ENCODE data around the gene ITCH.
"Not testable (repeated sequence)": the region's sequence is repeated elsewhere in the genome, so short reads cannot be mapped to it uniquely, and the experiment has no call there.

Gene ITCH

DNA sequence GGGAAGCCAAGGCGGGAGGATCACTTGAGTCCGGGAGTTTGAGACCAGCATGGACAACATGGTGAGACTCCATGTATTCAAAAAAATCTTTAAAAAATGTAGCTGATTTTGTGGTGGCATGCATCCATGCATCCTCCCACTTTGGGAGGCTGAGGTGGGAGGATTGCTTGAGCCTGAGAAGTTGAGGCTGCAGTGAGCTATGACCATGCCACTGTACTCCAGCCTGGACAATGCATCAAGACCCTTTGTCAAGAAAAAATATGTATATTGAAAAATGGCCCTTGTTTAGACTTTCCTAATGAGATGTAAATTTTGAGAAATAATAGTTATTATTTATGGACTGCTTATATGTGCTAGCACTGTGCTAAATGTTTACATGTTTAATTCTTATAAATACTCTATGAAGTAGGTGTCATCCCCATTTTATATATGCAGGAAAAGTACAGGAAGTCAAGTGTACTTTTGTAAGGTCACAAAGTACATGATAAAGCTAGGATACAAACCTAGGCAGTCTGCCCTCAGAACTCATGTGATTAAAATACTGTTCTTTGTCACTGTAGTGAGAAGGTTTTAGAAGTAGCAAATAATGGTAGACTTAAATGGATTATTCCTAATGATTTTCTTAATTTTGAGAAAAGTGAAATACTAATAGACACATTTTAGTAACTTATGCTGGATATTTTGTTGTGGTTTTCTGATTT is 58.8 kb downstream of the ITCH start:
- DNase-seq, result no peak

DNA sequence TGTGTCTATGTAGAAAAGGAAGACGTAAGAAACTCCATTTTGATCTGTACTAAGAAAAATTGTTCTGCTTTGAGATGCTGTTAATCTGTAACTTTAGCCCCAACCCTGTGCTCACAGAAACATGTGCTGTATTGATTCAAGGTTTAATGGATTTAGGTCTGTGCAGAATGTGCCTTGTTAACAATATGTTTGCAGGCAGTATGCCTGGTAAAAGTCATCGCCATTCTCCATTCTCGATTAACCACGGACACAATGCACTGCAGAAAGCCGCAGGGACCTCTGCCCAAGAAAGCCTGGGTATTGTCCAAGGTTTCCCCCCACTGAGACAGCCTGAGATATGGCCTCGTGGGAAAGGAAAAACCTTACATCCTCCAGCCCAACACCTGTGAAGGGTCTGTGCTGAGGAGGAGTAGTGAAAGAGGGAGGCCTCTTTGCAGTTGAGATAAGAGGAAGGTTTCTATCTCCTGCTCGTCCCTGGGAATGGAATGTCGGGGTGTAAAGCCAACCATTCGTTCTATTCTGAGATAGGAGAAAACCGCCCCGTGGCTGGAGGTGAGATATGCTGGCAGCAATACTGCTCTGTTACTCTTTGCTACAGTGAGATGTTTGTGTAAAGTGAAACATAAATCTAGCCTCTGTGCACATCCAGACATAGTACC is 62.1 kb downstream of the ITCH start:
- DNase-seq, result not testable (repeated sequence)

GRCh38 chr20:34426026-34426425 is 63.0 kb downstream of the ITCH start:
- no peak for DNase-seq

- no peak for DNase-seq
Measured at GRCh38 chr20:34427331-34427730, 64.3 kb downstream of the ITCH start.

DNA sequence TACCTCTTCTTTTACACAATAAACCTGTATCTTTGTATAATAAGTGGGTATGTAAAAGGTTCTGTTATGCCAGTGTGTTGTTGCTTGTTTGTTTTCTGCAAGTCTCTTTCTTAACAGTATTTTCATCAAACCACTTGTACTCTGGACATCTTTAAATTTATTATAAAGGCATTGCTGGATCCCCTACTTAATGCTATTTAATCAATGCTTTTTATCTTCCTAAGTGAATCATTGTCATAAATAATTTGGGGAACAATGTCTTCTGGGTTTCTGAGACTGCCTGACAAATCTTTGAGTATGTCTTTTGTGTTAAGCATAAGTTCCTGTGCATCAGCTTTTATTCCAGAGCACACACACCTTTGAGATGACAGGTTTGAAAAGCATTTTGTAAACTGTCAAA is 64.7 kb downstream of the ITCH start:
- no peak for DNase-seq

DNA sequence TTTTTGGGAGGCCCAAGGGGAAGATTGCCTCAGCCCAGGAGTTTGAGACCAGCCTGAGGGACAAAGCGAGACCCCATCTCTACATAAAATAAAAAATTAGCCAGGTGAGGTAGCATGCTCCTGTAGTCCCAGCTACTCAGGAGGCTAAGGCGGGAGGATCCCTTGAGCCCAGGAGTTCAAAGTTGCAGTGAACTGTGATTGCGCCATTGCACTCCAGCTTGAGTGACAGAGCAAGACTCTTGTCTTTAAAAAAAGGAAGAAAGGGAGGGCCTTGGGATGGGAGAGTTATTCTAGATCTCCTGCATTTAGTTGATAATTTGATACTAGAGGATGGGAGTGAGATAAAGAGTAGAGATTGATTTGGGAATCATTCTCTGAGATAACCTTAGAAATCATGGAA is 68.1 kb downstream of the ITCH start:
- no peak for DNase-seq

GRCh38 chr20:34432663-34433062 is 69.6 kb downstream of the ITCH start:
- not testable (repeated sequence) for DNase-seq

- no peak for DNase-seq
Measured at GRCh38 chr20:34433391-34433790, 70.3 kb downstream of the ITCH start.

- DNase-seq, result no peak
Measured at GRCh38 chr20:34435589-34435988, 72.5 kb downstream of the ITCH start.

- DNase-seq, result no peak
Measured at GRCh38 chr20:34437330-34437986, 74.4 kb downstream of the ITCH start.

- no peak for DNase-seq
Measured at GRCh38 chr20:34439168-34439567, 76.1 kb downstream of the ITCH start.

DNA sequence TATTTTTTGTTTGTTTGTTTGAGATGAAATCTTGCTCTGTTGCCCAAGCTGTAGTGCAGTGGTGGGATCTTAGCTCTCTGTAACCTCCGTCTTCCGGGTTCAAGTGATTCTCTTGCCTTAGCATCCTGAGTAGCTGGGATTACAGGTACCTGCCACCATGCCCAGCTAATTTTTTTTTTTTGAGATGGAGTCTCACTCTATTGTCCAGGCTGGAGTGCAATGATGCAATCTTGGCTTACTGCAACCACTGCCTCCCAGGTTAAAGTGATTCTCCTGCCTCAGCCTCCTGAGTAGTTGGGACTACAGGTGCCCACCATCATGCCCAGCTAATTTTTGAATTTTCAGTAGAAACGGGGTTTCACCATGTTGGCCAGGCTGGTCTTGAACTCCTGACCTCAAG is 78.3 kb downstream of the ITCH start:
- DNase-seq, result not testable (repeated sequence)

DNA sequence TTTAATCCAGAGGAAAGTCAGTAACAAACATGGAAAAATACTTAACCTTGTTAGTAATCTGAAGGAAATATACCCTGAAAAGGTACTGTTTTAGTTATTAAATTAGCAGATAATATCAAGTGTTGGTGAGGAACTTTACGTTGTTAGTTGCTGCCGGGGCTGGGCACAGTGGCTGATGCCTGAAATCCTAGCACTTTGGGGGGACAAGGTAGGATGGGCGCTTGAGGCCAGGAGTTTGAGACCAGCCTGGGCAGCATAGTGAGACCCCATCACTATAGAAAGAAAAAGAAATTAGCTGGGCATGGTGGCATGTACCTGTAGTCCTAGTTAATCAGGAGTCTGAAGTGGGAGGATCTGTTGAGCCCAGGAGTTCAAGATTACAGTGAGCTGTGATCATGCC is 80.5 kb downstream of the ITCH start:
- no peak for DNase-seq

- DNase-seq, result no peak
Measured at GRCh38 chr20:34445177-34446065, 82.3 kb downstream of the ITCH start.

GRCh38 chr20:34448517-34448916 is 85.4 kb downstream of the ITCH start:
- DNase-seq, result no peak

GRCh38 chr20:34449674-34450592 is 86.9 kb downstream of the ITCH start:
- no peak for DNase-seq

DNA sequence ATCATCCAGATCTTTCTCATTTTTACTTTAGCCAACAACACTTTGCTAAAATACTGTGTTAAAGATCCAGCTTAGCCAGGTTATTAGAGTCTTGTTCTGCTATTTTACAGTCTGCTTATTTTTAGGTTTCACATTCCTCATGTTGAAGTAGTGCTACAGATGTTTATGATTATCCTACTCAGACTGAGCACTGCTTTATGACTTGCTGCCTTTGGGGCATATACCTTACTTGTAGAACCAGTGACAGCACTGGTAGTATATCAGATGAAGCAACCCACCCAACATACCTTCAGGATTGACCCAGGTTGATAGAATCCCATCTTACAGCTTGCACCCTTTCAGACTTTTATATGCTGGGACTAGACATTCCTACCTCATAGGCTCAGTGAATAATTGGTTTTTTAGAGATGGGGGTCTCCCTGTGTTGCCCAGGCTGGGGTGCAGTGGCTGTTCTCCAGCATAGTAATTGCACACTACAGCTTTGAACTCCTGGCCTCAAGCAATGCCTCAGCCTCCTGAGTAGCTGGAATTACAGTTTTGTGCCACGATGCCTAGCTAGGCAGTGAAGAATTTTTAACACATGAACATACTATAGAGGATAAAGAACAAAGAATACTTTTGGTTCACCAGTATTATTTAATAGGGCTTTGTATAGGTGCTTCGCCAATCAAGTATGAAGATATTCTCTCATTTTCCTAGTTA is 89.4 kb downstream of the ITCH start:
- DNase-seq, result no peak

GRCh38 chr20:34458631-34459030 is 95.6 kb downstream of the ITCH start:
- no peak for DNase-seq

- DNase-seq, result no peak
Measured at GRCh38 chr20:34459209-34459897, 96.3 kb downstream of the ITCH start.

DNA sequence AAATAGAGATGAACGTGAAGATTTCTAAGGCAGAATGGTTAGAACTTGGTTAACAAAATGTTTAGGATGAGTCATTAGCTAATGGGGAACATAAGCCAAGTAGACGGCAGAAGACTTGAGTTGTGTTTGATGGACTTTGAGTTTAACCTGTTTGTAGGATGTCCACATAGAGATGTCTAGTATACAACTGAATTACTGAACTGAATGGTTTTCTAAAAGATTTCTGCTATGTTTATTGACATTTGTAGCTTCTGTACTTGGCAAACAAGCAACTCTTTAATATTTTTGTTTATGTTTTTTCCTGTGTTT is 98.7 kb downstream of the ITCH start:
- no peak for DNase-seq

DNA sequence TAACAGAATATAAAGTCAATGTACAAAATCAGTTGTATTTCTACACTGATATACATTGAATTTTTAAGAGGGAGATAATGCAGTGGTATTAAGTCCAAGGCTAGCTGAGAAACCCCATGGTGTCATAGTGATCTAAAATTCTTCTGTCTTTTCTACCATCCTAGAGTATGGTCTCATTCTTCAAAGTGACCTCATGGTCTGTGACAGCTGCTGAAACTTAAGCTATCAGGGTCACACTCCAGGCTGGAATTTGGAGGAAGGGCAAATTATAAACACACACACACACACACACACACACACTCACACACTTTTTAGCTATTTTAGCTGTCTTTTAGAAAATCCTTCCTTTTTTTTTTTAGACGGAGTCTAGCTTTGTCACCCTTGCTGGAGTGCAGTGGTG is 105.9 kb downstream of the ITCH start:
- no peak for DNase-seq
